8988T (cell line): ENCODE measurements around the gene TTC21A.

Experiments used
- DNase-seq: peaks from one replicate; pipeline ENCODE4 v3.0.0; 2011

TTC21A gene

DNA sequence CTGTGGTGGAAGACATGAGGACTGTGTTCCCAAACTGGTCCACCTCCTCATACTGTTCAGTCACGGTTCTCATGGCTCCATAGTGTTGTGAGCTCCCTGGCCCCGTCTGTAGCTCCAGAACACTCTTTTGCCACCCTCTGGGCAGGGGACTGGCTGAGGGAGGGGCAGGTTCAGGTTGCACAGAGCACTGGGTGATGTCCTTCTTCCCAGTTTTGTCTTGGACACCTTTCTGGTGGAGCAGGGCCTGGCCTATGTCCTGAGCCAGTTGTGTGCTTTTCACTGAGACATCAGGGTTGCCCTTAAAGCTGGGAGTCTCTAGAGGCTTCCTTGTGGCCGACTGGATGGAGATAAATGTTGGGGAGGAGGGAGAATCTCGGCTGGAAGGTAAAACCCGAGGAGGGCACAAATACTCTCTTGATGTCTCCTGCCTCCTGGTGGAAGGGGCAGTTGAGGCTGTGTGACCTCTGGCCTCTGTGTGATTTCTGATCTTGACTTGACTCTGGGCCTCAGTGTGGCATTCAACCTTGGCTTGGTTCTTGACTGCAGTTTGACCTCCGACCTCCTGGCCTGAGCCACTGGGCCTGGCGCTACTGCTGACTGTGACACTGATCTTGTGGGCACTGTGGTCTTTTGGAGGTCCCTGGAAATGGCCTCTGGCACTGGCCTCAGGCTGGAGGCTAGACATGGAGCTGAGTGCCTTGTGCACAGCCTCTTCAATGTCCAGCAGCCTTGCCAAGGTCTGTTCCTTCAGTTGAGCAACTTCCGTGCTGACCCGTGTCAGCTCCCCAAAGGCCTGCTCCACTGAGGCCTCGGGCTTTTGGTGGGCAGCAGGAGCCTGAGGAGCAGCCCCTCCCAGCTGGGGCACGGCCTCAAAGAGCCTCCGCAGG is 76.8 kb downstream of the TTC21A start:
- DNase-seq = no peak

- DNase-seq = no peak
These were observed 77.4 kb downstream of the TTC21A start for GRCh38 chr3:39184968-39185285.

DNA sequence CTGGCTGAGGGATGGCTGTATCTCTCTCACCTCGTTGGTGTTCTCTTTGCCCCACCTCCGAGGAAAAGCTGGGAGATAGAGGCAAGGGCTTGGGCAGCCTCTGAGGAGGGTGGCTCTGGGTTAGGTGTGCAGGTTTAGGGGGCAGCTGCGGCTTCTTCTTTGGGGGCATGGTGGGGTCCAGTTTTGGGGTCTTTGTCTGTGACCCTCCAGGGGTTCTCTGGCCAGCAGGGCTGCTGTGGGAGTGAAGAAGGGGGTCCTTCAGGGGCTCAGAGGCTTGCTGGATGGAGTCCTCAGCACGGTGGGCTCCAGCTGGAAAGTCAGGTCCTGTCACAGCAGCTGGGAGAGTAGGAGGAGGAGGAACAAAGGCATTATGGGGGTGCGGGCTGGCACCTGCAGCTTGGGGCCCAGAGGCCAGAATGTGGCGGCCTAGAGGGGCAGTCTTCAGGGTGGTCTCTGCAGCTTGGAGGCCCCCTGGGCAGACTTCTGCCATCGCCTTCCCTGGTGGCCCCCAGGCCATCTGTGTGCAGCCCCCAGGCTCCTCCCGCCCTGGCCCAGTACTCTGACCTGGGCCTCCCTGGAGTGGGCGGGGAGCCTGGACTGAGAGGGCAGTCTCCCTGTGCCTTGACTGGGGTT is 78.0 kb downstream of the TTC21A start:
- DNase-seq = no peak

DNA sequence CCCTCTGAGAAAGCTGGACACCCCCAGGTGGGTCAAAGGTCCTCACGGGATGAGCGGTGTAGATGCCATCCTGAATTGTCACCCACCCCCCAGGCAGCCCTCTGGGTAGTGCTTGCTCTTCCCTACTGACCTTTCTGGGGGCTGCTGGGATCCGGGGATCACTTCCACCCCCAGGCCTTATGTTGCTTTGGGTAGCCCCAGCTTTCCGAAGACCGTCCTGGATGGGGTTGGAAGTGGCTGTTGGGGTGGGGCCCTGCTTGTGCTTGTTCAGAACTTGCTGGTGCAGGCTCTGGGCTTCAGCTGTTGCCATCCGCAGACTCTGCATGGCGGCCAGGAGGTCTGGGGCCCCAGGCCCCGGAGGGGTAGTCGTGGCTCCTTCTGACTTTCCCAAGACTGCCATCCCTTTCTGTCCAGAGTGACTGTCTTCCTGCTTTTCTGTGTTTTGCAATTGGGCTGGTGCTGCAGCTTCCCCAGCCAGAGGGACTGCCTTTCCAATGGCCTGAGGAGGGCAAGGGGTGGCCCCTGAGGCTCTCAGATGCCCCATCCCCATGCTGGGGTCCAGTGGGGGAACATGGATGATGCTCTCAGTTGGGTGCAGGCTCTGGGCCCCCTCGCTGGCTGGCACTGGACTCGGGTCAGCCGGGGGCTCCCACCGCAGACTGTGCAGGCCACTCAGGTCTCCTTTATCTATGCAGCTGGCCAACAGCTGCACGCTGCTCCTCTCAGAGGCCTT is 78.6 kb downstream of the TTC21A start:
- no peak for DNase-seq

- DNase-seq = no peak
These were observed 79.2 kb downstream of the TTC21A start for GRCh38 chr3:39186692-39187151.

DNA sequence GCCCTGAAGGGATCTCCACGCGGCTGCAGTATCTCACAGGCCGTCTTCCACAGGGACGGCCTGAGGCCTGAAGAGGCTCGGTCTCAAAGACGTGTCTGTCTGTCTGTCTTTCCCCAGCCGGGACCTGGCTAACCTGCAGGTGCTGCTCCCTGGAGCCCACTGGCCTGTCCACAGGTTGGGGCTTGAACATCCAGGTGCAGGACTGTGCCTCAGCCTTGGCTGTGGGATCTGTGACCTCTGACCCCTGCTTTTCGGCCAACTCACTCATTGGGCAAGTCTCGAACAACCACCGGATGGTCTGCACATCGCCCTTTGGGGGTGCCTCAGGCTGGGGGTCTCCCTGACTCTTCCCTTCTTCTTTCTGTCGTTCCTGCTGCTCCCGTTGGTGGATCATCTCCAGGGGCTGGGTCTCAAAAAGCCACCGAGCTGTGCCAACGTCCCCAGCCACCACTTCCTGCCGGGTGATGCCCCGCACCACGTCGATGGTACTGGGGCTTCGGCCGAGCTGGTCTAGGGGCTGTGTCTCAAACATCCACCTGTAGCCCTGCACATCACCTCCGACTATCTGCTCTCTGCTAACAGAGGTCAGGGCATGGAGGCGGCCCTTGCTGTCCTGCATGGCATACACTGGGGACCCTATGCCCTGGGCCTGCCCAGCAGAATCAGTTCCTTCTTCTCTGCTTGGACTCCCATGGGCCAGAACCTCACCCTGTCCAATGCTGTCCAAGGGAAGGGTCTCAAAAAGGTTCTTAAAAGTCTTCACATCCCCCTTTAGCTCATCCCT is 80.1 kb downstream of the TTC21A start:
- no peak for DNase-seq
